Left lung (tissue), 10 donors: ENCODE results near the gene TSACC. TPM values are rescaled to one million over a fixed set of nuclear protein-coding genes. Genes with fewer than 3 reads are reported as not detected.
A peak's percentile ranks its signal among the peaks of the same experiment; 100 is the strongest.

Experiments used
- ATAC-seq: fragments of 200-7000 bp; cut with Tn5 transposase; one replicate; pipeline ENCODE4 v1.9.1; 2020; ENCODE audit warnings: moderate library complexity
- DNase-seq, 4 donors: peaks; one replicate each; pipeline ENCODE4 v3.0.0-alpha.2; 2013 to 2020
- H3K27ac ChIP-seq, 2 donors: fragments of 200-600 bp; sonication (generic) in 1 of 2; one replicate each; pipeline versions ENCODE4 v1.5.0 to v1.8.0; 2020 to 2021
- H3K27me3 ChIP-seq, 2 donors: fragments of 200-600 bp; sonication (generic) in 1 of 2; one replicate each; pipeline versions ENCODE4 v1.5.0 to v1.8.0; 2020 to 2021
- H3K36me3 ChIP-seq, 2 donors: fragments of 200-600 bp; sonication (generic) in 1 of 2; one replicate each; pipeline versions ENCODE4 v1.5.0 to v1.8.0; 2020 to 2021
- H3K4me1 ChIP-seq, 2 donors: fragments of 200-600 bp; one replicate each; pipeline ENCODE4 v1.8.0; 2021
- H3K4me3 ChIP-seq, 2 donors: fragments of 200-600 bp; sonication (generic) in 1 of 2; one replicate each; pipeline versions ENCODE4 v1.5.0 to v1.8.0; 2020 to 2021; ENCODE audit warnings: mild to moderate bottlenecking in 1 of 2
- H3K9me3 ChIP-seq, 2 donors: fragments of 200-600 bp; sonication (generic) in 1 of 2; one replicate each; pipeline versions ENCODE4 v1.5.0 to v1.8.0; 2020 to 2021
- CTCF ChIP-seq, 2 donors: fragments of 200-600 bp; sonication (generic) in 1 of 2; IDR thresholded peaks; one replicate each; pipeline versions ENCODE4 v1.5.0 to v1.8.0; 2021; ENCODE audit warnings: antibody characterized with exemption in 2 of 2
- intact Hi-C, 2 donors: fragments of 100-400 bp; cut with DNase I; formaldehyde crosslinking; loops; one replicate each; pipeline versions ENCODE4 v1.11.2 to v1.14.2; 2022
- polyA plus RNA-seq, 6 donors: library from polyadenylated mRNA; unstranded; fragments of 120-200 nt; gene quantifications; one replicate each; pipeline ENCODE4 v1.2.1, GENCODE V29; 2013; ENCODE audit not compliant: insufficient read length in 6 of 6
- total RNA-seq, 2 donors: library from RNA; stranded (reverse); fragmentation: NEBNext Ultra II Directional; extraction: Animal tissue kit (Norgen Biotek cat#: 25700); gene quantifications; one replicate each; pipeline ENCODE4 v1.2.1, GENCODE V29; 2021
- donor health status: DM: no; HTN: yes; CAD: no.
- donor health status: DM: no; HTN: no; CAD: no.

TSACC gene
- total and polyA plus RNA-seq, 8 donors: 0.68 to 1.4 (median 0.84) TPM; not detected in 2

GRCh38 chr1:156382561-156382960 lies 44.2 kb downstream of the TSACC start:
- no peak for DNase-seq

DNA sequence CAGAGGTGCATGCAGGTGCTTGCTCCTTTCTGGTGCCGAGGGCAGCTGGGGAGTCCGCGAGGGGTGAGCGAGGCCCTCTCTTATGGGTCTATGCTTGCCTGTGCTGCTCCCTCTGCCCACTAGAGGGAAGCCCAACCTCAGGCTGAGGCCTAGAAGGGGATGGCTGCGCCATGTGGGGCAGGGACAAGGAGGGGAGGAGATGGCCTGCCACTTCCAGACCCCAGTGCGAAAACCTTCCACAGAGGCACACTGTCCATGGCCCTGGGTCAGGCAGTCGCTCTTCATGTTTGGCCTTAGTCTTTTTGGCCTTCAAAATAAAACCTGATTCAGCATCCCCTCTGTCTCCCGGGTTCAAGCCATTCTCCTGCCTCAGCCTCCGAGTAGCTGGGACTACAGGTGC lies 44.7 kb downstream of the TSACC start:
- Histone ChIP-seq H3K27me3 (peaks cover 7 to 24% of the 10 kb centered on the region in 2 donors), H3K27ac (no peak overlapping the region), H3K4me3 (no peak overlapping the region), H3K36me3 (no peaks in the 10 kb centered on the region), H3K9me3 (no peaks in the 10 kb centered on the region), H3K4me1 (peaks cover 0 to 3% of the 10 kb centered on the region in 2 donors)
- TF ChIP-seq CTCF (IDR thresholded peaks at IDR 0.05): peak; percentile 68 to 74
- ATAC-seq (peak; percentile 88), DNase-seq (peak in 3 of 4 donors; percentile 39 to 63 (median 52))
- intact Hi-C loops: loop anchor here (5.0 to 10.0 kb wide), 2 partner anchors 62 to 224 kb away; no protein-coding TSS in a partner anchor

More at GRCh38 chr1:156382561-156382960, 44.2 kb downstream of the TSACC start:
- intact Hi-C loops: loop anchor here (5.0 to 10.0 kb wide), 2 partner anchors 62 to 225 kb away; no protein-coding TSS in a partner anchor
- no peak for TF ChIP-seq CTCF (IDR thresholded peaks at IDR 0.05)
- H3K27ac ChIP-seq: no peak overlapping the region
- no peaks in the 10 kb centered on the region for H3K36me3 ChIP-seq
- H3K27me3 ChIP-seq: peaks cover 2 to 20% of the 10 kb centered on the region in 2 donors
- H3K4me3 ChIP-seq: no peak overlapping the region
- ATAC-seq: no peak
- H3K9me3 ChIP-seq: no peaks in the 10 kb centered on the region
- H3K4me1 ChIP-seq: no peaks in the 10 kb centered on the region

- H3K27me3 ChIP-seq: peaks cover 16 to 34% of the 10 kb centered on the region in 2 donors
- H3K4me3 ChIP-seq: no peak overlapping the region
- no peaks in the 10 kb centered on the region for H3K9me3 ChIP-seq
- peaks cover 0 to 10% of the 10 kb centered on the region in 2 donors for H3K4me1 ChIP-seq
- TF ChIP-seq CTCF (IDR thresholded peaks at IDR 0.05): no peak
- DNase-seq (peak in 1 of 4 donors; percentile 20), ATAC-seq (no peak)
- H3K36me3 ChIP-seq: no peaks in the 10 kb centered on the region
- no peak overlapping the region for H3K27ac ChIP-seq
- intact Hi-C loops: loop anchor here (2.0 to 10.0 kb wide), 3 partner anchors 61 to 223 kb away; no protein-coding TSS in a partner anchor
These were observed 45.7 kb downstream of the TSACC start for GRCh38 chr1:156384007-156384406.

GRCh38 chr1:156384658-156385057 lies 46.3 kb downstream of the TSACC start:
- DNase-seq (peak in 1 of 4 donors; percentile 20), ATAC-seq (no peak)
- Histone ChIP-seq H3K9me3 (no peaks in the 10 kb centered on the region), H3K36me3 (no peaks in the 10 kb centered on the region), H3K27me3 (peaks cover 21 to 41% of the 10 kb centered on the region in 2 donors), H3K4me3 (no peak overlapping the region), H3K27ac (no peak overlapping the region), H3K4me1 (peaks cover 0 to 10% of the 10 kb centered on the region in 2 donors)
- no peak for TF ChIP-seq CTCF (IDR thresholded peaks at IDR 0.05)
- intact Hi-C loops: loop anchor here (2.0 to 10.0 kb wide), 3 partner anchors 60 to 223 kb away; no protein-coding TSS in a partner anchor

DNA sequence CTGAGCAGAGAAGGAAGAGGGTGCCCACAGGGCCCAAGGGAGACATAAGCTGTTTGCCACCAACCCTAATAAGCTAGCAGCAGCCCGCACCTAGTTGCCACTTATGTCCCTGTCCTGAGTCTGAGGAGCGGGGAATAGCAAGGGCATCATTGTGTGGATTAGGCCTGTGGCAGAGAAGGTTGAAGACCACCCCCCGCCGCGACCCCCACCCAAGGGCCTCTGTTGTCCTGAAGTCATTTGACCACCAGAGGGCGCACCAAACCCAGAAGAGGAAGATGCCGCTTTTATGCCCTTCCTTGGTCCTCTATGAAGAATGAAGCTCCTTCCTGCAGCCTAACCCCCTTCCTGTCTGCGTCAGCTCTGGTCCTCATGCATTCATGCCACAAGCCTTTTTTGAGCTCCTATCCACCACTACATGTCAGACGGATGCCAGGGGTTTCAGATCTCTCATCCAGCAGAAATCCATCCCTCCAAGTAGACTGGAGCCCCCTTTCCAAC lies 47.3 kb downstream of the TSACC start:
- intact Hi-C loops: loop anchor here (2.0 to 10.0 kb wide), 2 partner anchors 59 to 61 kb away; no protein-coding TSS in a partner anchor
- peaks cover 21 to 50% of the 10 kb centered on the region in 2 donors for H3K27me3 ChIP-seq
- ATAC-seq (peak; percentile 72), DNase-seq (peak; percentile 37 to 67 (median 48))
- H3K4me1 ChIP-seq: peaks cover 0 to 10% of the 10 kb centered on the region in 2 donors
- no peaks in the 10 kb centered on the region for H3K9me3 ChIP-seq
- no peak overlapping the region for H3K4me3 ChIP-seq
- H3K27ac ChIP-seq: no peak overlapping the region
- peak; percentile 86 to 87 for TF ChIP-seq CTCF (IDR thresholded peaks at IDR 0.05)
- H3K36me3 ChIP-seq: no peaks in the 10 kb centered on the region
